ENCODE measurements around the gene GJC3.
"Not testable (repeated sequence)": the region's sequence is repeated elsewhere in the genome, so short reads cannot be mapped to it uniquely, and the experiment has no call there.

Gene GJC3

GRCh38 chr7:99958564-99959227 lies 29.3 kb upstream of the GJC3 start:
- Histone ChIP-seq H3K9me3 (ENCODE audit: low read depth, low read length) (no peaks in the 10 kb centered on the region), H3K9ac (ENCODE audit: insufficient read length) (no peak overlapping the region), H3K27ac (no peak overlapping the region), H3K4me3 (peak overlapping the region; percentile 10; the same call in 1 of the 2 replicates), H3K36me3 (ENCODE audit: insufficient read depth, low read length) (no peaks in the 10 kb centered on the region)
- TF ChIP-seq EZH2 (IDR thresholded peaks at IDR 0.05) (no peak), POLR2AphosphoS5 (IDR thresholded peaks at IDR 0.05; ENCODE audit: borderline replicate concordance, low read depth, low read length) (no peak), FOXP2 (optimal IDR thresholded peaks at IDR 0.05; ENCODE audit: control extremely low read depth, extremely low read length, insufficient read depth) (no peak)
- DNase-seq (ENCODE audit: low read depth, low spot score), result no peak

DNA sequence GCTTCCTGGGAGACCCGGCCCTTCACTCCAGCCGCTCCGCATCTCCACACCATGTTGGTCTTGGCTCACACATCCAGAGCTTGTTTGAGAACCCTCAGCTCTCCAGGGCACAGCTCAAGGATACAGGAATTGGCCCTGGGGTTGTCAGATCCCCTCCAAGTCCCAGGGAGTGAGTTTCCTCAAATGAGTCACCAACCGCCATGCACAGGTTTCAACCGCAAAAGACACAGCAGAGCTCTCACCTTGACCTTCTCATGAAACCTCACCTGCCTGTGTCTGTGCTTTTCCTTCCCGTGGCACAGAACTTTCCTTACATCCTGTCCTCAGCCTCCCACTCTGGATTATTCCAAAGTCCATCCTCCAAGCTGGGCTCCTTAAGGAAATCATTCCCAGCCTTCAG lies 25.8 kb upstream of the GJC3 start:
- 0 out of 2 replicates have a peak, but pooled peaks cover 4% of the 10 kb centered on the region for H3K9me3 ChIP-seq (ENCODE audit: low read depth, low read length)
- TF ChIP-seq FOXP2 (optimal IDR thresholded peaks at IDR 0.05; ENCODE audit: control extremely low read depth, extremely low read length, insufficient read depth) (no peak), POLR2AphosphoS5 (IDR thresholded peaks at IDR 0.05; ENCODE audit: borderline replicate concordance, low read depth, low read length) (no peak), EZH2 (IDR thresholded peaks at IDR 0.05) (no peak)
- no peak overlapping the region for H3K4me3 ChIP-seq
- no peak overlapping the region for H3K9ac ChIP-seq (ENCODE audit: insufficient read length)
- DNase-seq (ENCODE audit: low read depth, low spot score), result no peak
- H3K36me3 ChIP-seq (ENCODE audit: insufficient read depth, low read length), result no peaks in the 10 kb centered on the region
- no peak overlapping the region for H3K27ac ChIP-seq

- not testable (repeated sequence) for DNase-seq (ENCODE audit: low read depth, low spot score); H3K4me3 ChIP-seq; H3K9me3 ChIP-seq (ENCODE audit: low read depth, low read length); H3K36me3 ChIP-seq (ENCODE audit: insufficient read depth, low read length); H3K27ac ChIP-seq; H3K9ac ChIP-seq (ENCODE audit: insufficient read length)
Observed at GRCh38 chr7:99954643-99955042, 25.2 kb upstream of the GJC3 start.

- TF ChIP-seq EZH2 (IDR thresholded peaks at IDR 0.05) (no peak), FOXP2 (optimal IDR thresholded peaks at IDR 0.05; ENCODE audit: control extremely low read depth, extremely low read length, insufficient read depth) (no peak), POLR2AphosphoS5 (IDR thresholded peaks at IDR 0.05; ENCODE audit: borderline replicate concordance, low read depth, low read length) (no peak)
- H3K4me3 ChIP-seq, result no peak overlapping the region
- H3K36me3 ChIP-seq (ENCODE audit: insufficient read depth, low read length), result no peaks in the 10 kb centered on the region
- no peak overlapping the region for H3K9ac ChIP-seq (ENCODE audit: insufficient read length)
- peak overlapping the region; percentile 27; the same call in 1 of the 2 replicates for H3K27ac ChIP-seq
- 0 out of 2 replicates have a peak, but pooled peaks cover 4% of the 10 kb centered on the region for H3K9me3 ChIP-seq (ENCODE audit: low read depth, low read length)
- no peak for DNase-seq (ENCODE audit: low read depth, low spot score)
Observed at GRCh38 chr7:99953649-99954048, 24.2 kb upstream of the GJC3 start.

GRCh38 chr7:99952649-99953048 lies 23.2 kb upstream of the GJC3 start:
- not testable (repeated sequence) for H3K36me3 ChIP-seq (ENCODE audit: insufficient read depth, low read length); H3K9me3 ChIP-seq (ENCODE audit: low read depth, low read length); H3K4me3 ChIP-seq; DNase-seq (ENCODE audit: low read depth, low spot score); H3K27ac ChIP-seq; H3K9ac ChIP-seq (ENCODE audit: insufficient read length)

DNA sequence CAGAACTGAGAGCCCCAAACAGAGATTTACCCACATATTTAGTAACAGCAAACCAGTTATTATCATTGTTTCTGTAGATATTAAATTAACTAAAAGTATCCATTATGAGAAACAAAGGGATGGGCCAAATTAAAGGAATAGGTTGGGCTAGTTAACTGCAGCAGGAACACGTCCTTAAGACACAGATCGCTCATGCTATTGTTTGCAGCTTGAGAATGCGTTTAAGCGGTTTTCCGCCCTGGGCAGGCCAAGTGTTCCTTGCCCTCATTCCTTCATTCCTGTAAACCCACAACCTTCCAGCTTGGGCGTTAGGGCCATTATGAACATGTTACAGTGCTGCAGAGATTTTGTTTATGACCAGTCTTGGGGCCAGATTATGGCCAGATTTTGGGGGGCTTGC lies 21.4 kb upstream of the GJC3 start:
- not testable (repeated sequence) for H3K9me3 ChIP-seq (ENCODE audit: low read depth, low read length); H3K9ac ChIP-seq (ENCODE audit: insufficient read length); H3K27ac ChIP-seq; DNase-seq (ENCODE audit: low read depth, low spot score); H3K4me3 ChIP-seq; H3K36me3 ChIP-seq (ENCODE audit: insufficient read depth, low read length)

DNA sequence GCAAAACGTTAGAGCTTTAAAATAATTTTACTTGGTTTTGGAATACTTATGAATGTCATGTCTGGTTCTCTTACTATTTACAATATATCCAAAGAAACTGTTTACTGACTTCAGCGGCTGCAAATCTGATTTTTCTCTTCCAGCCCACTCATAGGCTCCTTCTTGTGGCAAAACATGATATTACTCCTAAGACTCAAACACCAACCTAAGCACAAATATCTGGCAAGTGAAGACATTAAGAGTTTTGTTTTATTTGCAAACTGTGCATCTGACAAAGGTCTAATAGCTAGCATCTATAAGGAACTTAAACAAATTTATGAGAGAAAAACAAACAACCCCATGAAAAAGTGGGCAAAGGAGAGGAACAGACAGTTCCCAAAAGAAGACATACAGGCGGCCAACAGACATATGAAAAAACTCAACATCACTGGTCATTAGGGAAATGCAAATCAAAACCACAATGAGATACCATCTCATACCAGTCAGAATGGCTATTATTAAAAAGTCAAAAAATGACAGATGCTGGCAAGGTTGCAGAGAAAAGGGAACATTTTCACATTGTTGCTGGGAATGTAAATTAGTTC lies 20.3 kb upstream of the GJC3 start:
- Histone ChIP-seq H3K36me3 (ENCODE audit: insufficient read depth, low read length) (no peaks in the 10 kb centered on the region), H3K9me3 (ENCODE audit: low read depth, low read length) (0 out of 2 replicates have a peak, but pooled peaks cover 4% of the 10 kb centered on the region), H3K4me3 (no peak overlapping the region), H3K27ac (no peak overlapping the region), H3K9ac (ENCODE audit: insufficient read length) (no peak overlapping the region)
- TF ChIP-seq EZH2 (IDR thresholded peaks at IDR 0.05) (no peak), POLR2AphosphoS5 (IDR thresholded peaks at IDR 0.05; ENCODE audit: borderline replicate concordance, low read depth, low read length) (no peak), FOXP2 (optimal IDR thresholded peaks at IDR 0.05; ENCODE audit: control extremely low read depth, extremely low read length, insufficient read depth) (no peak)
- DNase-seq (ENCODE audit: low read depth, low spot score), result no peak

DNA sequence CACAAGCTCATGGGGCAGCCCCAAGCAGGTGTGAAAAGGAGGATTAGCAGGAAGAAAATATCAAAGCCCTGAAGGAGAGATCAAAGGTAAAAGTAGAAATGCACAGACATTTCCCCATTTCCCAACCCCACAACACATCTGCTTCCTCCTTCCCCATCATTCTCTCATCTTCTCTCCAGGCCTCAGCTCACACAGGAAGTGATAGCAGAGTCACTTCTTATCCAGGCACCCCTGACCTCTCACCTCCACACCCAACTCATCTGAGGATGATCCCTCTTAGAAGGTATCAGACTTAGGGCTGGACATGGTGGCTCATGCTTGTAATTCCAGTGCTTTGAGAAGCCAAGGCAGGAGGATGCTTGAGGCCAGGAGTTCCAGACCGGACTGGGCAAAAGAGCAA lies 18.2 kb upstream of the GJC3 start:
- Histone ChIP-seq H3K27ac (no peak overlapping the region), H3K9me3 (ENCODE audit: low read depth, low read length) (0 out of 2 replicates have a peak, but pooled peaks cover 4% of the 10 kb centered on the region), H3K36me3 (ENCODE audit: insufficient read depth, low read length) (no peaks in the 10 kb centered on the region), H3K9ac (ENCODE audit: insufficient read length) (no peak overlapping the region), H3K4me3 (no peak overlapping the region)
- TF ChIP-seq FOXP2 (optimal IDR thresholded peaks at IDR 0.05; ENCODE audit: control extremely low read depth, extremely low read length, insufficient read depth), result no peak
- TF ChIP-seq EZH2 (IDR thresholded peaks at IDR 0.05), result no peak
- no peak for TF ChIP-seq POLR2AphosphoS5 (IDR thresholded peaks at IDR 0.05; ENCODE audit: borderline replicate concordance, low read depth, low read length)
- no peak for DNase-seq (ENCODE audit: low read depth, low spot score)

GRCh38 chr7:99944497-99945070 lies 15.2 kb upstream of the GJC3 start:
- no peak overlapping the region; the same call in 1 of the 2 replicates for H3K4me3 ChIP-seq
- H3K9me3 ChIP-seq (ENCODE audit: low read depth, low read length), result no peaks in the 10 kb centered on the region
- DNase-seq (ENCODE audit: low read depth, low spot score), result no peak
- H3K27ac ChIP-seq, result no peak overlapping the region
- no peaks in the 10 kb centered on the region for H3K36me3 ChIP-seq (ENCODE audit: insufficient read depth, low read length)
- TF ChIP-seq FOXP2 (optimal IDR thresholded peaks at IDR 0.05; ENCODE audit: control extremely low read depth, extremely low read length, insufficient read depth) (no peak), EZH2 (IDR thresholded peaks at IDR 0.05) (no peak), POLR2AphosphoS5 (IDR thresholded peaks at IDR 0.05; ENCODE audit: borderline replicate concordance, low read depth, low read length) (no peak)
- H3K9ac ChIP-seq (ENCODE audit: insufficient read length), result no peak overlapping the region

Measured in SK-N-MC (cell line).